Hepatocyte (in vitro differentiated cells): ENCODE data around the gene ZNF12.

Experiments used
- CTCF ChIP-seq: fragments of 200-600 bp; sonication (generic); IDR thresholded peaks from 2 replicates; pipeline ENCODE4 v1.5.1; 2016; ENCODE audit warnings: antibody characterized with exemption, mild to moderate bottlenecking; ENCODE audit not compliant: poor library complexity
- EZH2 ChIP-seq: fragments of 200-600 bp; sonication (generic); IDR thresholded peaks from 2 replicates; pipeline ENCODE4 v1.6.1; 2016; ENCODE audit warnings: antibody characterized with exemption, mild to moderate bottlenecking, borderline replicate concordance

DNA sequence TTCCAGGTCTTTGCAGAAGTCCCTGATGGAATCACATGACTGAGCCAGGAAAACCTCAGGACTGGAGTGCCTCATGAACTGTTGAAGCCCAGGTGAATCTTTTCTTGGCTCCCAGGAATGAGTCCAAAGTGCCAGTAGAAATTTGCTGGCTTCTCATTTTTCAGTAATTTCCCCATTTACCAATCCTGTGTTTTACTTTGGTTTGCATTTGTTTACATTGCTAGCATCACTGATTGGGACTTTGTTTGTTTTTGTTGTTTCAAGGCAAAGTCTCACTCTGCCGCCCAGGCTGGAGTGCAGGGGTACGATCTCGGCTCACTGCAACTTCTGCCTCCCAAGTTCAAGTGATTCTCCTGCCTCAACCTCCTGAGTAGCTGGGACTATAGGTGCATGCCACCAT, 1.6 kb upstream of the ZNF12 start:
- TF ChIP-seq CTCF (no peak), EZH2 (no peak)
